ENCODE results near the gene C16orf90. TPM values are rescaled to one million over a fixed set of nuclear protein-coding genes. Genes with fewer than 3 reads are reported as not detected.
A peak's percentile ranks its signal among the peaks of the same experiment; 100 is the strongest.

The C16orf90 gene
- total RNA-seq, 4 donors from 2014 or later = not detected

DNA sequence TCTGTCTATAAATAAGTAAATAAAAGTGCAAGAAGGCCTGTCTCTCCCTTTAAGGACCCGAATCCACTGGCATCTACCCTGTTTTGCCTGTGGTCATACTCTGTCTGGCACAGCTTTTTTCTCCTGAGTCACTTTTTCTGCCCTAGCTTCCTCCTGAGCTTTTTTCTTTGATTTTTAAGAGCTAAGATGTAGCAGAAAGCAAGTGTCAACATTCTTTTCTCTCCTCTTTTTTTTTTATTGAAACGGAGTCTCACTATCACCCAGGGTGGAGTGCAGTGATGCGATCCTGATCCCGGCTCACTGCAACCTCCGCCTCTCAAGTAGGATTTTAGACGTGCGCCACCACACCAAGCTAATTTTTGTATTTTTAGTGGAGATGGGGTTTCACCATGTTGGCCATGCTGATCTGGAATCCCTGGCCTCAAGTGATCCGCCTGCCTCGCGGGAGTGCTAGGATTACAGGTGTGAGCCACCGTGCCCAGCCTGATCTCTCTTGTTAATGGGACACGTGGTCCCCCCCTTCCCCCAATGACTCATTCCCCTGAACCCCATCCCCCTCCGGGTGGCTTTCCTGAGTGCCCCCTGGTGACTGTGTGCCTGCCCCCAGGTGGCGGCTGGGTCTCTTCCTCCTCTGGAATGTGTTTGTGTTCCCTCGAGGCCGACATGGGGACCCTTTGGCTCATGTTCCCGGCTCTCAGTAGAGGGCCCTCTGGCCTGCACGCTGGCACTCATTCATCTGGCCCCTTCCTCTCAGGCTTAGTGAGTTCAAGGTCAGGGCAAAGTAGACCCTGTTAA lies 14.2 kb downstream of the C16orf90 start:
- ATAC-seq (no peak), DNase-seq (peak in 1 of 2 donors; percentile 32)
- in situ Hi-C loops (cut with MboI; ENCODE audit: low sequenced_read_pairs in 4 of 4) (no loop called here), intact Hi-C loops (cut with DNase I; ENCODE audit: low total_unique reads) (no loop called here)
- Histone ChIP-seq H3K4me1 (peaks cover 16 to 17% of the 10 kb centered on the region in 2 donors), H3K4me3 (no peak overlapping the region), H3K9me3 (no peaks in the 10 kb centered on the region), H3K27ac (peak overlapping the region; percentile 5 to 41 (median 24)), H3K27me3 (no peaks in the 10 kb centered on the region), H3K36me3 (peaks cover 0 to 58% of the 10 kb centered on the region in 2 donors)
- TF ChIP-seq, protein P1, sequence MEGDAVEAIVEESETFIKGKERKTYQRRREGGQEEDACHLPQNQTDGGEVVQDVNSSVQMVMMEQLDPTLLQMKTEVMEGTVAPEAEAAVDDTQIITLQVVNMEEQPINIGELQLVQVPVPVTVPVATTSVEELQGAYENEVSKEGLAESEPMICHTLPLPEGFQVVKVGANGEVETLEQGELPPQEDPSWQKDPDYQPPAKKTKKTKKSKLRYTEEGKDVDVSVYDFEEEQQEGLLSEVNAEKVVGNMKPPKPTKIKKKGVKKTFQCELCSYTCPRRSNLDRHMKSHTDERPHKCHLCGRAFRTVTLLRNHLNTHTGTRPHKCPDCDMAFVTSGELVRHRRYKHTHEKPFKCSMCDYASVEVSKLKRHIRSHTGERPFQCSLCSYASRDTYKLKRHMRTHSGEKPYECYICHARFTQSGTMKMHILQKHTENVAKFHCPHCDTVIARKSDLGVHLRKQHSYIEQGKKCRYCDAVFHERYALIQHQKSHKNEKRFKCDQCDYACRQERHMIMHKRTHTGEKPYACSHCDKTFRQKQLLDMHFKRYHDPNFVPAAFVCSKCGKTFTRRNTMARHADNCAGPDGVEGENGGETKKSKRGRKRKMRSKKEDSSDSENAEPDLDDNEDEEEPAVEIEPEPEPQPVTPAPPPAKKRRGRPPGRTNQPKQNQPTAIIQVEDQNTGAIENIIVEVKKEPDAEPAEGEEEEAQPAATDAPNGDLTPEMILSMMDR (IDR thresholded peaks at IDR 0.05 in 4 of 5, conservative IDR thresholded peaks at IDR 0.05 in 1 of 5) = no peak
- TF ChIP-seq POLR2A (IDR thresholded peaks at IDR 0.05) = no peak

DNA sequence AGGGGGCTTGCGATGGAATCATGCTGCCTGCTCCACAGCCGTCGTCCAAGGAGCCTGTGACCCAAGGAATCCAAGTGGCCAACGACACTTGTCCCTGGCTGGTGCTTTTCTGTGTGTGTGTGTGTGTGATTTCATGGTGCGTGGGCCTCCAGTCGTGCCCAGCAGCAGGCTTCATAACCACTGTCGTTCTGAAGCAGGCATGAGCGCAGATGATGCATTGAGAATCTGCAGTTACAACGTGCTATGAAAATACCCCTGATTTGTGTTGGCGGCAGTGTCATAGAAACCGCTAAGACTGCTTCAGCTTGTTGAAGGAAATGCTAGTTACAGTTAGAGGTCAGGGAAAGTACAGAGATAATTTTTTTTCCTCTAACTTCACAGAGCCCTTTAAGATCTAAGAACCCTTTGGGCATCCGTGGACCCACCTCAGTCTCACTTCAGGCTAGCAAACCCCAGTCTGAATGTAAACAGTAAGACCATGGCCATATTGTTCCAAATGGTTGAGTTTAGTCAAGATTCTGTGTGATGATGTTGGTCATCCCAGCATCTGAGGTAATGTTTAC lies 15.6 kb downstream of the C16orf90 start:
- TF ChIP-seq, protein P1 (IDR thresholded peaks at IDR 0.05 in 4 of 5, conservative IDR thresholded peaks at IDR 0.05 in 1 of 5) = no peak
- no peak for TF ChIP-seq POLR2A (IDR thresholded peaks at IDR 0.05)
- DNase-seq (no peak), ATAC-seq (no peak)
- intact Hi-C loops (cut with DNase I; ENCODE audit: low total_unique reads) = no loop called here
- Histone ChIP-seq H3K9me3 (no peaks in the 10 kb centered on the region), H3K4me3 (no peak overlapping the region), H3K27me3 (no peaks in the 10 kb centered on the region), H3K4me1 (peaks cover 18 to 19% of the 10 kb centered on the region in 2 donors), H3K36me3 (peaks cover 0 to 44% of the 10 kb centered on the region in 2 donors), H3K27ac (no peak overlapping the region)
- in situ Hi-C loops (cut with MboI; ENCODE audit: low sequenced_read_pairs in 4 of 4) = no loop called here

DNA sequence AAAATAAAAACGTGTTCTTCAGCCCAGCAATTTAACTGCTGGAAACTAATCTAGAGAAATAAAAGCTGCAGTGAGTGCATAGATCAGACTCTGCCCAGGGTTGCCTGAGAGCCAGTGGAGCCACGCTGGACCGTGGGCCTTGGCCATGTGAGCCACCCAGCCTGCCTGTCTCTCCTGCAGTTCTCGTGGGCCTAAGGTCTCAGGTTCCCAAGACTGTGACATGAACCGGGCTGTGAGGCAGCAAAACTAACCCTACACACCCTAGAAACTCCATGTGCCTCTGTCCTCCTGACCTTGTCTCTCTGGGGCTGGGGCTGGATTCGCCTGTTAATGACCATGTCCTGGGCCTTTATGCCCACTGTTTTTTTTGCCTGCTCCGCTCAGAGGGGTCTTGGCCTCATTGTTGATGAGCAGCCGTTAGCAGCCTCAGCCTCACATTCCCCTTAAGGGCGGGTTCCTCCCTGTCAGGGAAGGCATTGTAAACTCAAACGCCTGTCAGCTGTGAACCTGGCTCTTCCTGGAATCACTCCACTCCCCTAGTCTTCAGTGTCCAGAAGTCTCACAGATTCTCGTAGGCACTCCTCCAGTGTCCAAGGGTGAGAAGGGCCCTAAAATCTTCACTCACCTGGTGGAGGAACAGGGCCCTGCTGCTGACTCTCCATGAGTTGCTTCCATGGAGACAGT lies 16.9 kb downstream of the C16orf90 start:
- Histone ChIP-seq H3K4me3 (no peak overlapping the region), H3K36me3 (peaks cover 0 to 31% of the 10 kb centered on the region in 2 donors), H3K27ac (peak overlapping the region; percentile 58 to 71 (median 64)), H3K9me3 (no peaks in the 10 kb centered on the region), H3K4me1 (peaks cover 25 to 27% of the 10 kb centered on the region in 2 donors), H3K27me3 (no peaks in the 10 kb centered on the region)
- intact Hi-C loops (cut with DNase I; ENCODE audit: low total_unique reads) = no loop called here
- ATAC-seq (peak; percentile 65 to 66), DNase-seq (no peak)
- TF ChIP-seq, protein P1 (IDR thresholded peaks at IDR 0.05 in 4 of 5, conservative IDR thresholded peaks at IDR 0.05 in 1 of 5) = no peak
- TF ChIP-seq POLR2A (IDR thresholded peaks at IDR 0.05) = no peak
- in situ Hi-C loops (cut with MboI; ENCODE audit: low sequenced_read_pairs in 4 of 4) = no loop called here

DNA sequence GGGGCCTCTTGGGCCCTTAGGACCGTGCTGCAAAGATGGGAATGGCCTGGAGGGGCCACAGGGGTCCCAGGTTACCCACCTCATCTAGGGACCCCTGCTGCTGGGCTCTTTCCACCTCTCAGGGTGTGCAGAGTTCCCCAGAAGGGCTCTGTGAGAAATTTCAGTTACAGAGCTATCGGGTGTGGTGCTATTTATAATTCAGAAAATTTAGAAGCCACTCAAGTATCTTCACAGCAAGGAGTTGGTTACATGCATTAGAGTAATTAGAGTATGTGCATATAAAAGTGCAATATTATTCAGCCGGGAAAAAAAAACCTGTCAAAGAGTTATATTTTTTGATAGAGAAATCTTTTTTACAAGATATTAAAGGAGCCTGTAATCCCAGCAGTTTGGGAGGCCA lies 18.9 kb downstream of the C16orf90 start:
- Histone ChIP-seq H3K36me3 (peaks cover 0 to 11% of the 10 kb centered on the region in 2 donors), H3K27me3 (no peaks in the 10 kb centered on the region), H3K4me1 (peaks cover 24 to 33% of the 10 kb centered on the region in 2 donors), H3K9me3 (no peaks in the 10 kb centered on the region), H3K4me3 (no peak overlapping the region), H3K27ac (peak overlapping the region in 2 of 4 donors; percentile 21 to 26)
- intact Hi-C loops (cut with DNase I; ENCODE audit: low total_unique reads) = no loop called here
- in situ Hi-C loops (cut with MboI; ENCODE audit: low sequenced_read_pairs in 4 of 4) = no loop called here
- TF ChIP-seq POLR2A (IDR thresholded peaks at IDR 0.05) = no peak
- TF ChIP-seq, protein P1 (IDR thresholded peaks at IDR 0.05 in 4 of 5, conservative IDR thresholded peaks at IDR 0.05 in 1 of 5) = no peak
- ATAC-seq (no peak), DNase-seq (no peak)

Measured in gastrocnemius medialis (tissue), 4 donors.